H9 (cell line): ENCODE data around the gene MX1. TPM values are rescaled to one million over a fixed set of nuclear protein-coding genes. Genes with fewer than 3 reads are reported as not detected.

Experiments used
- DNase-seq: peaks from one replicate; pipeline ENCODE4 v3.0.0-alpha.2; 2017
- H2AFZ ChIP-seq: one replicate; pipeline ENCODE4 v1.6.1; 2013; ENCODE audit warnings: mild to moderate bottlenecking, low read length, control low read depth, moderate library complexity
- H2AK5ac ChIP-seq: 2 replicates; pipeline ENCODE4 v1.6.1; 2013; ENCODE audit warnings: low read length, control low read depth, mixed read lengths; ENCODE audit not compliant: insufficient read length
- H2BK120ac ChIP-seq: one replicate; pipeline ENCODE4 v1.6.1; 2013; ENCODE audit warnings: low read depth, mild to moderate bottlenecking, low read length, control low read depth, inconsistent platforms; ENCODE audit not compliant: poor library complexity, severe bottlenecking
- H2BK12ac ChIP-seq: 2 replicates; pipeline ENCODE4 v1.6.1; 2013; ENCODE audit warnings: low read length, control low read depth, mixed read lengths, low read depth; ENCODE audit not compliant: insufficient read length
- H2BK15ac ChIP-seq: 2 replicates; pipeline ENCODE4 v1.6.1; 2013; ENCODE audit warnings: low read depth, low read length, control low read depth
- H2BK20ac ChIP-seq: one replicate; pipeline ENCODE4 v1.6.1; 2013; ENCODE audit warnings: low read depth, mild to moderate bottlenecking, low read length, control low read depth, inconsistent platforms; ENCODE audit not compliant: poor library complexity, severe bottlenecking
- H2BK5ac ChIP-seq: 2 replicates; pipeline ENCODE4 v1.6.1; 2013; ENCODE audit warnings: low read length, control low read depth, mixed read lengths; ENCODE audit not compliant: insufficient read length
- H3K14ac ChIP-seq: 2 replicates; pipeline ENCODE4 v1.6.1; 2013; ENCODE audit warnings: low read length, control low read depth; ENCODE audit not compliant: insufficient read depth
- H3K18ac ChIP-seq: 2 replicates; pipeline ENCODE4 v1.6.1; 2013; ENCODE audit warnings: low read depth, mild to moderate bottlenecking, mixed read lengths, low read length, control low read depth; ENCODE audit not compliant: insufficient read length
- H3K23ac ChIP-seq: 2 replicates; pipeline ENCODE4 v1.6.1; 2013; ENCODE audit warnings: low read length, control low read depth, mixed read lengths, low read depth; ENCODE audit not compliant: insufficient read length
- H3K23me2 ChIP-seq: 2 replicates; pipeline ENCODE4 v1.6.1; 2013; ENCODE audit warnings: low read depth, mild to moderate bottlenecking, mixed read lengths, low read length, control low read depth; ENCODE audit not compliant: insufficient read length, poor library complexity, severe bottlenecking
- H3K27ac ChIP-seq: 2 replicates; pipeline ENCODE4 v1.5.1; 2013; ENCODE audit warnings: low read length, control low read depth, mixed read lengths, low read depth; ENCODE audit not compliant: insufficient read length
- H3K27me3 ChIP-seq: 2 replicates; pipeline ENCODE4 v1.6.1; 2013; ENCODE audit warnings: low read length, control low read depth, inconsistent platforms; ENCODE audit not compliant: insufficient read depth
- H3K4ac ChIP-seq: 2 replicates; pipeline ENCODE4 v1.6.1; 2013; ENCODE audit warnings: low read depth, mild to moderate bottlenecking, control low read depth, inconsistent platforms, low read length, moderate library complexity
- H3K4me1 ChIP-seq: 2 replicates; pipeline ENCODE4 v1.6.1; 2013; ENCODE audit warnings: low read length, control low read depth, inconsistent platforms; ENCODE audit not compliant: insufficient read depth
- H3K4me2 ChIP-seq: 2 replicates; pipeline ENCODE4 v1.6.1; 2013; ENCODE audit warnings: low read length, control low read depth, mixed read lengths; ENCODE audit not compliant: insufficient read length, insufficient read depth
- H3K56ac ChIP-seq: 2 replicates; pipeline ENCODE4 v1.6.1; 2013; ENCODE audit warnings: low read depth, mild to moderate bottlenecking, mixed read lengths, low read length, control low read depth; ENCODE audit not compliant: insufficient read length
- H3K79me1 ChIP-seq: 2 replicates; pipeline ENCODE4 v1.6.1; 2013; ENCODE audit warnings: low read depth, mild to moderate bottlenecking, moderate library complexity, low read length, control low read depth, inconsistent platforms; ENCODE audit not compliant: insufficient read depth, poor library complexity, severe bottlenecking
- H3K79me2 ChIP-seq: 2 replicates; pipeline ENCODE4 v1.6.1; 2013; ENCODE audit warnings: low read length, control low read depth, inconsistent platforms; ENCODE audit not compliant: insufficient read depth
- H3K9ac ChIP-seq: 2 replicates; pipeline ENCODE4 v1.6.1; 2013; ENCODE audit warnings: low read length, control low read depth, mixed read lengths; ENCODE audit not compliant: insufficient read length; ENCODE audit errors: extremely low read depth
- H3K9me3 ChIP-seq: one replicate; pipeline ENCODE4 v1.6.1; 2013; ENCODE audit warnings: low read depth, low read length, inconsistent platforms; ENCODE audit not compliant: control insufficient read depth
- H3T11ph ChIP-seq: one replicate; pipeline ENCODE4 v1.6.1; 2013; ENCODE audit warnings: mild to moderate bottlenecking, low read length, control low read depth, inconsistent platforms
- H4K20me1 ChIP-seq: one replicate; pipeline ENCODE4 v1.6.1; 2013; ENCODE audit not compliant: control insufficient read depth, insufficient read length, insufficient read depth
- H4K5ac ChIP-seq: 2 replicates; pipeline ENCODE4 v1.6.1; 2013; ENCODE audit warnings: low read depth, mild to moderate bottlenecking, mixed read lengths, low read length, control low read depth; ENCODE audit not compliant: insufficient read length
- H4K8ac ChIP-seq: replicated peaks from 2 replicates; pipeline ENCODE4 v1.6.1; 2013; ENCODE audit warnings: low read length, control low read depth, mixed read lengths, low read depth; ENCODE audit not compliant: insufficient read length
- H4K91ac ChIP-seq: 2 replicates; pipeline ENCODE4 v1.6.1; 2013; ENCODE audit warnings: low read depth, mild to moderate bottlenecking, moderate library complexity, mixed read lengths, low read length, control low read depth; ENCODE audit not compliant: insufficient read length
- H3K27ac Mint-ChIP-seq, 3 experiments: 2 replicates in 2 of 3; 3 replicates in 1 of 3; pipeline ENCODE4 v1.8.0; 2020 to 2021; ENCODE audit warnings: mixed read lengths in 3 of 3, mild to moderate bottlenecking in 1 of 3, moderate library complexity in 1 of 3
- H3K27me3 Mint-ChIP-seq: 2 replicates; pipeline ENCODE4 v1.8.0; 2021; ENCODE audit warnings: low read depth, mild to moderate bottlenecking, moderate library complexity, mixed read lengths
- H3K36me3 Mint-ChIP-seq, 3 experiments: 2 replicates in 2 of 3; 3 replicates in 1 of 3; pipeline ENCODE4 v1.8.0; 2020 to 2021; ENCODE audit warnings: low read depth in 3 of 3, mixed read lengths in 3 of 3; ENCODE audit not compliant: insufficient read depth in 1 of 3
- H3K4me1 Mint-ChIP-seq, 2 experiments: 2 replicates each; pipeline ENCODE4 v1.8.0; 2020; ENCODE audit warnings: mixed read lengths in 2 of 2
- H3K4me3 Mint-ChIP-seq, 2 experiments: 2 replicates in 1 of 2; 3 replicates in 1 of 2; pipeline ENCODE4 v1.8.0; 2020 to 2021; ENCODE audit warnings: mild to moderate bottlenecking in 2 of 2, mixed read lengths in 2 of 2, moderate library complexity in 1 of 2
- H3K9me3 Mint-ChIP-seq, 2 experiments: 2 replicates in 1 of 2; 3 replicates in 1 of 2; pipeline ENCODE4 v1.8.0; 2020; ENCODE audit warnings: mild to moderate bottlenecking in 2 of 2, mixed read lengths in 2 of 2, moderate library complexity in 1 of 2
- CTCF ChIP-seq: fragments of 200-600 bp; sonication (generic); conservative IDR thresholded peaks from 3 replicates; pipeline ENCODE4 v1.8.0; 2021; ENCODE audit warnings: antibody characterized with exemption, mild to moderate bottlenecking
- WGBS: extraction: QIAGEN DNeasy Blood & Tissue Kit; methylation state at CpG from one replicate; pipeline ENCODE4 v1.1.7; 2013; ENCODE audit warnings: missing lambda C conversion rate, low lambda C conversion rate, mixed read lengths; ENCODE audit not compliant: insufficient read length; ENCODE audit errors: extremely low coverage; 5-methylcytosine and 5-hydroxymethylcytosine counted together
- total RNA-seq: library from RNA; stranded (reverse); gene quantifications from 2 replicates; pipeline ENCODE4 v1.2.1, GENCODE V29; 2021

MX1 gene
- total RNA-seq, 1 experiment from 2014 or later: 6.3 TPM

- no peak overlapping the region for H3T11ph ChIP-seq
- H4K91ac ChIP-seq: no peak overlapping the region
- no peak overlapping the region for H2BK15ac ChIP-seq
- H2BK5ac ChIP-seq: no peak overlapping the region
- Mint-ChIP-seq H3K4me3 (no peak overlapping the region), H3K27me3 (no peaks in the 10 kb centered on the region), H3K4me1 (peaks cover 30 to 33% of the 10 kb centered on the region in 2 experiments), H3K27ac (peak overlapping the region in 2 of 3 experiments; percentile 7 to 93; a peak in 3 of 7 replicates), H3K9me3 (no peaks in the 10 kb centered on the region; a peak in 1 of 5 replicates), H3K36me3 (peaks cover 0 to 6% (median 6%) of the 10 kb centered on the region in 3 experiments; a peak in 2 of 7 replicates)
- H3K4ac ChIP-seq: no peak overlapping the region
- H2AK5ac ChIP-seq: no peak overlapping the region
- DNase-seq: no peak
- no peak overlapping the region for H2AFZ ChIP-seq
- H2BK12ac ChIP-seq: no peak overlapping the region
- no peak overlapping the region for H3K27ac ChIP-seq
- H4K8ac ChIP-seq: no peak overlapping the region
- no peak overlapping the region for H3K14ac ChIP-seq
- WGBS: no CpG with 5 or more reads among the region's 3 CpGs
- H2BK20ac ChIP-seq: no peak overlapping the region
- no peaks in the 10 kb centered on the region for H3K9me3 ChIP-seq
- H3K4me2 ChIP-seq: no peak overlapping the region
- no peaks in the 10 kb centered on the region for H3K23me2 ChIP-seq
- no peaks in the 10 kb centered on the region for H3K27me3 ChIP-seq
- H4K20me1 ChIP-seq: no peaks in the 10 kb centered on the region
- H3K23ac ChIP-seq: no peak overlapping the region
- H3K79me1 ChIP-seq: no peaks in the 10 kb centered on the region
- no peak overlapping the region for H3K9ac ChIP-seq
- no peak overlapping the region for H3K18ac ChIP-seq
- H3K4me1 ChIP-seq: peaks cover 3% of the 10 kb centered on the region; the same call in 1 of the 2 replicates
- no peak overlapping the region for H2BK120ac ChIP-seq
- TF ChIP-seq CTCF: no peak
- H3K56ac ChIP-seq: no peak overlapping the region
- no peak overlapping the region for H4K5ac ChIP-seq
- no peaks in the 10 kb centered on the region for H3K79me2 ChIP-seq
Observed at GRCh38 chr21:41453198-41453597, 27.2 kb downstream of the MX1 start.
